C4-2B (cell line): ENCODE results near the gene TAGAP.

Experiments used
- CTCF ChIP-seq: fragments of 450-650 bp; conservative IDR thresholded peaks from 2 replicates; pipeline ENCODE4 v1.5.1; 2017; ENCODE audit warnings: mild to moderate bottlenecking
- ZFX ChIP-seq: fragments of 450-650 bp; IDR thresholded peaks from 2 replicates; pipeline ENCODE4 v1.6.1; 2017

GRCh38 chr6:159067334-159067733 is 22.5 kb upstream of the TAGAP start:
- TF ChIP-seq CTCF: no peak
- TF ChIP-seq ZFX: no peak
